Activated CD8-positive, alpha-beta T cell treated with anti-CD3 and anti-CD28 coated beads for 36 hours (primary cell): ENCODE data around the gene EXOC1. TPM values are rescaled to one million over a fixed set of nuclear protein-coding genes. Genes with fewer than 3 reads are reported as not detected.
"Not testable (repeated sequence)": the region's sequence is repeated elsewhere in the genome, so short reads cannot be mapped to it uniquely, and the experiment has no call there.

Source experiments
- ATAC-seq: fragments of 200-7000 bp; cut with Tn5 transposase; one replicate; pipeline ENCODE4 v1.10.0; 2021; ENCODE audit warnings: mild to moderate bottlenecking, moderate library complexity
- CTCF ChIA-PET: fragments of 350-600 bp; sonication (Branson Sonifier 250); formaldehyde crosslinking; loops from one replicate; lab custom pipeline; 2021; ENCODE audit warnings: antibody characterized with exemption; lab: Charles Lee
- POLR2A ChIA-PET: fragments of 350-600 bp; sonication (Branson Sonifier 250); formaldehyde crosslinking; loops from one replicate; lab custom pipeline; 2021; ENCODE audit warnings: antibody characterized with exemption; lab: Charles Lee
- DNase-seq: peaks from one replicate; pipeline ENCODE4 v3.0.0-alpha.2; 2020
- H3K27ac Mint-ChIP-seq: one replicate; pipeline ENCODE4 v1.8.0; 2021; ENCODE audit warnings: mild to moderate bottlenecking, mixed read lengths
- H3K27me3 Mint-ChIP-seq: one replicate; pipeline ENCODE4 v1.8.0; 2021; ENCODE audit warnings: mixed read lengths
- H3K36me3 Mint-ChIP-seq: one replicate; pipeline ENCODE4 v1.8.0; 2021; ENCODE audit warnings: low read depth, mixed read lengths
- H3K4me1 Mint-ChIP-seq: one replicate; pipeline ENCODE4 v1.8.0; 2021; ENCODE audit warnings: low read depth, mixed read lengths
- H3K4me3 Mint-ChIP-seq: one replicate; pipeline ENCODE4 v1.8.0; 2021; ENCODE audit warnings: mild to moderate bottlenecking, moderate library complexity, mixed read lengths
- H3K9me3 Mint-ChIP-seq: one replicate; pipeline ENCODE4 v1.8.0; 2021; ENCODE audit warnings: mixed read lengths
- intact Hi-C: fragments of 100-400 bp; cut with micrococcal nuclease; formaldehyde crosslinking; loops from one replicate; pipeline ENCODE4 v1.10.0; 2022
- total RNA-seq, 2 experiments: library from RNA; stranded (reverse); gene quantifications; one replicate each; pipeline ENCODE4 v1.2.3, GENCODE V29; 2021
- TF ChIP-seq, protein P1 (sequence below): fragments of 200-600 bp; IDR thresholded peaks from one replicate; pipeline ENCODE4 v1.8.0; 2022; ENCODE audit warnings: antibody characterized with exemption, mild to moderate bottlenecking

Gene EXOC1
- total RNA-seq, 2 experiments from 2014 or later, result 19.1 to 20.5 TPM

DNA sequence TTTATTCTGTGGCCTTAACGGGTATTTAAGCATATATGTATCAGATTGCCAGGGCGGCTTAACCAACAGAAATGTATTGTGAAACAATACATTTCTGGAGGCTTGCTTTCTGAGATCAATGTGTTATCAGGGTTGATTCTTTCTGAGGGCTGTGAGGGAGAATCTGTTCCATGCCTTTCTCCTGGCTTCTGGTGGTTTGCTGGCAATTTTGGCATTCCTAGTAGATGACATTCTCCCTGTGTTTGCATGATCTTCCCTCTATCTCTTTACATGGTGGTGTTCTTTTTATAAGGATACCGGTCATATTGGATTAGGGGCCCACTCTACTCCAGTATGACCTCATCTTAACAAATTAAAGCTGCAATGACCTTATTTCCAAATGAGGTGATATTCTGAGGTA, 78.4 kb downstream of the EXOC1 start:
- Mint-ChIP-seq H3K27me3 (no peaks in the 10 kb centered on the region), H3K9me3 (peaks cover 4% of the 10 kb centered on the region), H3K36me3 (peaks cover under 1% of the 10 kb centered on the region), H3K27ac (no peak overlapping the region), H3K4me1 (no peaks in the 10 kb centered on the region), H3K4me3 (no peak overlapping the region)
- DNase-seq (no peak), ATAC-seq (no peak)
- CTCF ChIA-PET, result no interaction called here
- intact Hi-C loops, result no loop called here
- POLR2A ChIA-PET, result no interaction called here
- TF ChIP-seq, protein P1, sequence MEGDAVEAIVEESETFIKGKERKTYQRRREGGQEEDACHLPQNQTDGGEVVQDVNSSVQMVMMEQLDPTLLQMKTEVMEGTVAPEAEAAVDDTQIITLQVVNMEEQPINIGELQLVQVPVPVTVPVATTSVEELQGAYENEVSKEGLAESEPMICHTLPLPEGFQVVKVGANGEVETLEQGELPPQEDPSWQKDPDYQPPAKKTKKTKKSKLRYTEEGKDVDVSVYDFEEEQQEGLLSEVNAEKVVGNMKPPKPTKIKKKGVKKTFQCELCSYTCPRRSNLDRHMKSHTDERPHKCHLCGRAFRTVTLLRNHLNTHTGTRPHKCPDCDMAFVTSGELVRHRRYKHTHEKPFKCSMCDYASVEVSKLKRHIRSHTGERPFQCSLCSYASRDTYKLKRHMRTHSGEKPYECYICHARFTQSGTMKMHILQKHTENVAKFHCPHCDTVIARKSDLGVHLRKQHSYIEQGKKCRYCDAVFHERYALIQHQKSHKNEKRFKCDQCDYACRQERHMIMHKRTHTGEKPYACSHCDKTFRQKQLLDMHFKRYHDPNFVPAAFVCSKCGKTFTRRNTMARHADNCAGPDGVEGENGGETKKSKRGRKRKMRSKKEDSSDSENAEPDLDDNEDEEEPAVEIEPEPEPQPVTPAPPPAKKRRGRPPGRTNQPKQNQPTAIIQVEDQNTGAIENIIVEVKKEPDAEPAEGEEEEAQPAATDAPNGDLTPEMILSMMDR, result no peak

DNA sequence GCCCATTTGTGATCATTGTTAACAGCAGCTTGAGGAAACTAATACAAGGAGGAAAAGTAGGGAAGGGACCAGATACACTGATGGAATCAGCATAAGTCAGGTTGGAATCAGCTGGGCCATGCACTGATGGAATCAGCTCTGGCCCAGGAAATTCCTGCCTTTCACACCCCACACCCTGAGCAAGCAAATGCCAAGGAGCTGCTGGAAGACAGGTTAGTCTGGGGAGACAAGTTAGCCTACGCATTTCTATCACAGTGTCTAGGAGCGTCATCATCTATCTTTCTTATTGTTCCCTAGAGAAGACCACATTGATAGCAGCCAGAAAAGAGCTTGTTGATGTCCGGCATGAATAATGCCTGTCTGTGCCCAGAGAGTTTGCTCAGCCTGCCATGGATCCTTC, 79.1 kb downstream of the EXOC1 start:
- Mint-ChIP-seq H3K27me3 (no peaks in the 10 kb centered on the region), H3K4me3 (no peak overlapping the region), H3K4me1 (no peaks in the 10 kb centered on the region), H3K27ac (no peak overlapping the region), H3K36me3 (peaks cover 6% of the 10 kb centered on the region), H3K9me3 (peaks cover 5% of the 10 kb centered on the region)
- CTCF ChIA-PET, result interaction anchor here (1.1 kb wide), 1 partner anchor 12 kb away, joined by 3 read pairs; no protein-coding TSS in a partner anchor
- DNase-seq (no peak), ATAC-seq (no peak)
- intact Hi-C loops, result no loop called here
- POLR2A ChIA-PET, result no interaction called here
- TF ChIP-seq, protein P1, result no peak

DNA sequence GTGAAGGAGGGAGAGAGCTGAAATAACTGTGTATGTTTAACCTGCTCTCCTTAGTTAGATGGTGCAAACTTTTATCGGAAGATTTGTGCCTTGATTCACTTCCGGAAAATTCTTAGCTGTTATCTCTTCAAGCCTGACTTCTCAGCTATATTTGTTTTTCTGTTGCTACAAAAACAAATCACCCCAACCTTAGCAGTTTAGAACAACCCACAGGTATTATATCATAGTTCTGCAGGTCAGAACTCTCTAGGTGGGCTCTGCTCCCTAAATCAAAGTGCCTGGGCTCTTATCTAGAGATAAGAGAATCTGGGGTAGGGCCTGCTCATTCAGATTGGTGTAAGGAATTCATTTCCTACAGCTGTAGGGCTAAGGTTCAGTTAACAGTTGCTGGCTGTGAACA, 80.2 kb downstream of the EXOC1 start:
- peaks cover 8% of the 10 kb centered on the region for H3K9me3 Mint-ChIP-seq
- intact Hi-C loops, result no loop called here
- no peak overlapping the region for H3K4me3 Mint-ChIP-seq
- no peak for ATAC-seq
- H3K27me3 Mint-ChIP-seq, result no peaks in the 10 kb centered on the region
- no peaks in the 10 kb centered on the region for H3K4me1 Mint-ChIP-seq
- ChIA-PET POLR2A (interaction anchor here (0.8 kb wide), 1 partner anchor 84 kb away, joined by 4 read pairs; no protein-coding TSS in a partner anchor), CTCF (interaction anchor here (1.1 to 1.7 kb wide), 3 partner anchors 15 to 46 kb away, joined by 3 to 4 read pairs (median 3); partner anchors contain the start of gene CEP135)
- no peak overlapping the region for H3K27ac Mint-ChIP-seq
- DNase-seq, result no peak
- TF ChIP-seq, protein P1, result no peak
- peaks cover 13% of the 10 kb centered on the region for H3K36me3 Mint-ChIP-seq

DNA sequence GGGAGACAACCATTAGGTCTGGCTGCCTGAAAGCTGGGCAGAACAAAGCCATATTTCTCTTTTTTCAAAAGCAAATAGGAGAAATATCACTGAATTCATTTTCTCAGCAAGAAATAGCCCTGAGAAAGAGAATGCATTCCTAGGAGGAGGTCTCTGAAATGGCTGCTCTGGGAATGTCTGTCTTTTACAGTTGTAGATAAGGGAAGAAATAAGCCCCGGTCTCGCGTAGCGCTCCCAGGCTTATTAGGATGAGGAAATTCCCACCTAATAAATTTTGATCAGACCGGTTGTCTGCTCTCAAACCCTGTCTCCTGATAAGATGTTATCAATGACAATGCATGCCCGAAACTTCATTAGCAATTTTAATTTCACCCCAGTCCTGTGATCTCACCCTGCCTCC, 82.5 kb downstream of the EXOC1 start:
- intact Hi-C loops, H3K4me1 Mint-ChIP-seq: not testable (repeated sequence)
- CTCF ChIA-PET, result interaction anchor here (2.8 kb wide), 1 partner anchor 13 kb away, joined by 7 read pairs; the partner anchor contains the start of gene CEP135

DNA sequence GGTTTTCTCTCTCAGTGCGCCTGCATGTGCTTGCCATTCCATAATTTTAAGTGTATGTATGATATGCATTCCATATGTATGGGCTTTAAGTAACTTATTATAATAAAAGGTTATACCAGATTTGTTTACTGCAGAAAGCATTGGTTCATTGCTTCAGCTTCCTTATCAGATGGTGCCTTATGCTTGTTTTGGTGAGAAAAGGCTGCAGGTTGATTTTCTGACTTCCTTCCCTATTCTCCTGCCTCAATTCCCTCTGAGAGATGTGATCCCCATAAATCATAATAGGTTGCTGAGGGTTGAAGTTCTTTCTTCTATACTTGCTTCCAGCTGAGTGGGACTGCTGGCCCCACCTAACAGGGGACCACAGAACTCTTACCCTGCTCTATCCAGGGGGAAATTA, 85.0 kb downstream of the EXOC1 start:
- intact Hi-C loops, result no loop called here
- Mint-ChIP-seq H3K4me3 (no peak overlapping the region), H3K9me3 (peaks cover 10% of the 10 kb centered on the region), H3K4me1 (no peaks in the 10 kb centered on the region), H3K36me3 (peaks cover 19% of the 10 kb centered on the region), H3K27ac (no peak overlapping the region), H3K27me3 (no peaks in the 10 kb centered on the region)
- POLR2A ChIA-PET, result no interaction called here
- CTCF ChIA-PET, result interaction anchor here (0.9 to 2.8 kb wide), 2 partner anchors 10 kb away, joined by 3 to 7 read pairs; partner anchors contain the start of gene CEP135
- no peak for DNase-seq
- TF ChIP-seq, protein P1, result no peak
- ATAC-seq, result no peak

More for the DNA sequence above, 82.5 kb downstream of the EXOC1 start:
- H3K9me3 Mint-ChIP-seq, ATAC-seq, POLR2A ChIA-PET, H3K4me3 Mint-ChIP-seq, DNase-seq, H3K27me3 Mint-ChIP-seq, H3K27ac Mint-ChIP-seq: not testable (repeated sequence)
- H3K36me3 Mint-ChIP-seq, result peaks cover 19% of the 10 kb centered on the region
